Hindlimb muscle (tissue), 1 donor: Measurements from ENCODE around the gene ETV7. TPM values are rescaled to one million over a fixed set of nuclear protein-coding genes. Genes with fewer than 3 reads are reported as not detected.
"Not testable (repeated sequence)": the region's sequence is repeated elsewhere in the genome, so short reads cannot be mapped to it uniquely, and the experiment has no call there.

Experiments used
- DNase-seq: peaks from one replicate; pipeline ENCODE4 v3.0.0-alpha.2; 2013
- polyA plus RNA-seq: library from polyadenylated mRNA; unstranded; fragments of 120-200 nt; gene quantifications from one replicate; pipeline ENCODE4 v1.2.1, GENCODE V29; 2013; ENCODE audit not compliant: insufficient read length

ETV7 gene
- polyA plus RNA-seq, result not detected

DNA sequence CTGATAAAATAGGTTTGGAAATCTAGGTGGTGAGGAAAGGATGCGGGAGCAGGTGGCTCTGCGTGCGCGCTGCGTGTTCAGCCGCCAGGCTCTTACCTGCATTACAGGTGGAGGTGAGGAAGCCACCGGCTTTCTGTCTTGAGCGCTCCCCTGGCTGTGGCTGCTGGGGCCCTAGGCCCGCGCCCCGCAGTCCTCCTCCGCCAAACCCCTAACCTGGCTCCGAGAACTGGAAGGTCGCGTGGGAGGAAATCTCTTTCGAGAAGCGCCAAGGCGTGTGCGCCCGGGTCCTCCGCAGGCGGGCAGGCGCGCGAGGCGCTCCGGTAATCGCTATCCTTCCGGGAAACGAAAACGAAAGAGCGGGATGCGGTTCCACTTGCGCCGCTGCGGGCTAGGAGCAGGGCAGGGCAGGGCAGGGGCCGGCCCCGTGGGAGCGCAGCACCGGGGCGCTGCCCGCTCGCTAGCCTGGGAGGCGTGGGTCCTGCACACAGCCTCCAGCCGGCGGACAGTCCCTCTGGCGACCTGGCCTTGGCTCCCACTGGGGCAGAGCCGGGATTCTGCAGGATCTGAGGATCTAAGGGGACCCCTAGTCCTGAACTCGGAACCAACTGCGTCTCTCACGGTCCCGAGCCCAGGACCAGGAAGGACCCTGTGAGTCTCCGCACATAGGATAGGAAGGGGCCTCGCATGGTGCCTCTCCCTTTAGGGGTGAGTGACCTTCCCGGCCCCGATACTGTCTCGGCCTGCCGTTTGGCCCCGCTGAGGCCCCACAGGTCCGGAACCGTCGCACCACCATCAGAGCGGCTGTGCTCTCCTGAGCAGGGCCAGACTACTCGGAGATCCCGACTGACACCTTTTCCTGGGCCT lies at the start of gene ETV7:
Gene ETV7 (minus strand): TSS at position 230 of the 864 bp plus-strand sequence. CDS start 128 bp downstream, at position 102.
- DNase-seq, result no peak

DNA sequence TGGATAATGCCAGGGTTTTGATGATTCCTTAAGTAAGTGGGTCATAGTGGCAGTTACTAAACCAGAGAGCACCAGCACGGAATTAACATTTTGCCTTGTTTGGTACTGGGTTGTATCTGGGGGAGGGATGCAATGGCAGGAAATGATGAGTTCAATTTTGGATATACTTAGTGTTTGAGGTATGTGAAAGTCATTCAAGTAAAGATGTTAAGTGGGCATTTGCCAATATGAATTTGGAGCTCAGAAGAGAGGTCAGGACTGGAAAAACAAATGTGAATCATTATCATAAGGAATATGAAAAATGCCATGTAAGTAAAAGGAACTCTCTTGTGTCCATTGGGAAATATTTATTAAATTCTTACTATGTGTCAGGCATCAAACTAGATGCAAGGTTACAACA lies 49.0 kb upstream of the ETV7 start:
- no peak for DNase-seq

DNA sequence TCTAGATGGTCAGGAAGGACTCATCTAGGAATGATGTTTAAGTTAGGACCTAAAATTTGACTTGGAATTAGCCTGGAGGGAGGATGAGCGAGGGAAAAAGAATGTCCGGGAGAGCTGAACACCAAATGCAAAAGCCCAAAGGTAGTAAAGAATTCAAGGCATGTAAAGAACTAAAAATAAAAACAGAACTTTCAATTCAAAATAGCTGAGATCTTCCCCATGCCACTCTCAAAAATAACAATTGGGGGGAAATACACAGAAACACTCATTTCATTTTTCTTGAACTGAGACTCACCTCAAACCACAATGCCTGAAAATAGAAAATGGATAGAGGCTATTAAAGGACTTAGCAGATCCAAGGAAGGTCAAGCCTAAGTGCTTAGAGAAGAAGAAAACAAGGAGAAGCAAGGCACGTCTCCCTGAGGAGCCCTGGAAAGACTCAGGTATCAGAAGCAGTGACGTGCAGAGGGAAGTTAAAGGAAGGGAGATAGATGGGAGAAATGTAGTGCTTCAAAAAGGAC lies 44.7 kb upstream of the ETV7 start:
- DNase-seq, result no peak

DNA sequence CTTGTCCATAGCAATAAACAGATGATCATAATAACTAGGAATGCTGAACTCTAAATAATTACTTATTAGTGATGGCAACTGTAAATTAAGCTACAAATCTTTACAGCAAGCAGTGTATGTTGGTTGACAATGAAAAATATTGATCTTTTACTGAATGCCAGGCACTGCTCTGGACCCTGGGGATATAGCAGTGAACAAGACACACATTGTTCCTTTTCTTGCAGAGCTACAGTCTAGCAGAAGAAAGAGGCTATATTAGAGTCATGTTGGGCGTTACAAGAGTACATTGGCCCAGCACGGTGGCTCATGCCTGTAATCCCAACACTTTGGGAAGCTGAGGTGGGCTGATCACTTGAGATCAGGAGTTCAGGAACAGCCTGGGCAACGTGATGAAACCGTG lies 43.7 kb upstream of the ETV7 start:
- DNase-seq, result no peak

DNA sequence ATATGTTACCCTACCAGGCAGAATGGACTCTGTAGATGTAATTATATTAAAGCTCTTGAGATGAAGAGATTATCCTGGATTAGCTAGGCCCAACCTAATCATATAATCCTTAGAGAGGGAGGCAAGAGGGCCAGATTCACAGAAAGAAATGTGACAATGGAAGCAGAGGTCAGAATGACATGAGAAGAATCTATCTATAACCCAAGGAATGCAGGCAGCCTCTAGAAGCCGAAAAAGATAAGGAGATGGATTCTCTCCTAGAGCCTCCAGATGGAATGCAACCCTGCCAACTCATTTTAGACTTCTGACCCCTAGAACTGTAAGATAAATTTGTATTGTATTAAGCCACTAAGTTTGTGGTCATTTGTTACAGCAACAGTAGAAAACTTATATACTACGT lies 42.9 kb upstream of the ETV7 start:
- no peak for DNase-seq

DNA sequence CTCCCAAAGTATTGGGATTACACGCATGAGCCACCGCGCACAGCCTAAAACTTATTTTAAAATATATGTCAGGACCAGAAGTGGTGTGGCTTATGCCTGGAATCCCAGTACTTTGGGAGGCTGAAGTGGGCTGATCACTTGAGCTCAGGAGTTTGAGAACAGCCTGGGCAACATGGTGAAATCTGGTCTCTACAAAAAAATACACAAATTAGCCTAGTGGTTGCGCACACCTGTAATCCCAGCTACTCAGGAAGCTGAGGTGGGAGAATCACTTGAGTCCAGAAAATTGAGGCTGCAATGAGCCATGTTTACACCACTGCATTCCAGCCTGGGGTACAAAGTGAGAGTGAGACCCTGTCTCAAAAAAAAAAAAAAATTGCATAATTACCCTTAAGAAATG lies 41.4 kb upstream of the ETV7 start:
- DNase-seq, result no peak

DNA sequence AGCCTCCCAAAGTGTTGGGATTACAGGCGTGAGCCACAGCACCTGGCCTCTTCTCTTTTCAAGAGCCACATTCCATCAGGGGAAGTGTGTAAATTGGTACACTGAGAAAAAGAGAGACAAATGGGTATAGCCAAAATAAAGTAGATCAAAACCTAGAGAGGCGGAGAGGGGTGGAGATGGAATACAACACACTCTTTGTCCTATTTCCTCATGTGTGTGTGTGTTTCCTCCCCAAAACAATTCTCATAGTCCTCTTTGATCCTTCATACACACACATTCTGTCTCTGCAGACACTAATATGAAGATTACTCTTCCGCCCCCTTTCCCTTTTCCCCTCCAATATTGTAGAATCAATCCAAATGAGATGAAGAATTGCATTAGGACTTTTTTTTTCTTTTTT lies 39.2 kb upstream of the ETV7 start:
- no peak for DNase-seq

DNA sequence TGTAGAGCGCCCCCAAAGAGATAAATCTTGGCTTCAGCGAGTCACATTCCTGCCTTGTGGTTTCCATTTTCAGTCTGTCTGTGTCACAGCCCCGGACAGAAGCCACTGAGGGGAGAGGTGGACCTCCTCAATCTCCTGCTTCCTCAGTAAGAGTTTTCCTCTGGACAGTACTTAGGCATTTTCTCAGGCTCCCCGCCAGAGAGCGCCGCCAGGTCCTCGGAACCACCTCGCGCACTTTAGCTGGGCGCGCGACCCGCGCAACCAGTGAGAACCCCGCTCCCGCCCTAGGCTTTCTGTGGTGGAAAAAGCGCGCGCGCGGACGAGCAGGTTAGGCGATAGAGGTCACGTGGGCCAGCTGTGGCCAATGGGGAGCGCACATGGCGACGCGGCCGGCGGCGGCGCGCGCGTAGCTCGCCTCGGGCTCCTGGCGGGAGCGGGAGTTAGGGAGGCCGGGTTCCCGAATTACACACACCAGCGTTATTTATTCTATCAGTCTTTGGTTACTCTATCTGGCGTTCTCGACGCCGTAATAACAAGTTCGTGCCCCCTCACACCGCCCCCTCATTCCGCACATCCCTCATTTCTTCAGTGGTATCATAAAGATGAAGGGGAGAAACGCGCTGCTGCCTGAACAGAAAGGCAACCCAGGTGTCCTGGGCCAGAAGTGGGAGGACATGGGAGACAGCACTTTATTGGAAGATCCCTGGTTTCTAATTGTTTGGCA lies 35.8 kb upstream of the ETV7 start:
- peak; percentile 99 for DNase-seq

DNA sequence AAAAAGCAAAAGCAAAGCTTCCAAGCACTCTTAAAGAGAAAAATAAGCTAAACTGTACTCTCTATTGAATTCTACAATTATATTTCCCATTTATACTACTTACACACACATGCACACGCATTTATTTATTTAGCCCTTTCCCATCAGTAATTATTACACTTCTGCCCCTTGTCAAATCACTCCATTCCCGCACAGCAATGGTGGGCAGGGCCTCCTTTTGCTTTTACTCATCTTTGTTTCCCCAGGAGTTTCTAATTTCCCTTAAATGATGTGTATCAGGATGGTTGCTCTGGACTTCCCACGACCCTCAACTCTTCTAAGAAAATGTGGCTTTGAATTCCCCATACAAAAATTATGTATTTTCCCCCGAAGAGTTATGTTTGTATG lies 35.2 kb upstream of the ETV7 start:
- DNase-seq, result no peak

DNA sequence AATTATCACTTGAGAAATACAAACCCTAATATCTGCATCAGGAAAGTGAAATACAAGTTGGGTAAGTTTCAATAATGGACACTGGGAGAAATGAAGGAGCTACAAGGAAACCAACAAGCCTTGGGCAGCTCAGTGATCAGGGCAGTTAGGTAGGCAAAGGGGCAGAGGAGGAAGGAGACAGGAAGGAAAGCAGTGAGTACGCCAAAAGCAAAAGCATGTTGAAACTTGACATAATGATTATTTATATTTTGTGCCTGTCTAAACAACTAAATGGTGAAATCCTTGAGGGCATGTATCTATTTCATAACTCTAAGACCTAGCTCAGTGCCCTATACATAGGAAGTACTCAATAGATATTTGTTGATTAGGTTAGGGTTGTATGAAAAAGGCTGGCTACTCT lies 31.8 kb upstream of the ETV7 start:
- DNase-seq, result no peak

DNA sequence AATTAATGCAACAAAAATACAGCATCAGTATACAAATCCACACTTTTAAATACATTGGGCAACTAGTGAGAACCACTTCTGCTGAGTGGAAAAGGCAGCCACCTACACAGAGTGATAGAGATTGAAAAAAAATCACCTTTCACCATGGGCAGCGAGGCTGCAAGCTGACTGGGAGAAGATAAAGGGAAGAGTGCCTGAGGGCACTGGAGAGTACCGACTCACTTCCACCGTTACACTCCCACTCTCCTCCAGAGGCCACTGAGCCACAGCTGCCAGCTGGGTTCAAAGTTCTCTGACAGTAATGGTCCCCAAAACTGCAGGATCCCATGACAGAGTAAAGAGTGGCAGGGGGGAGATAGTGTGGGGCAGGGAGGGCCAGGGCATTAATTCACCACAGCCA lies 31.1 kb upstream of the ETV7 start:
- no peak for DNase-seq

DNA sequence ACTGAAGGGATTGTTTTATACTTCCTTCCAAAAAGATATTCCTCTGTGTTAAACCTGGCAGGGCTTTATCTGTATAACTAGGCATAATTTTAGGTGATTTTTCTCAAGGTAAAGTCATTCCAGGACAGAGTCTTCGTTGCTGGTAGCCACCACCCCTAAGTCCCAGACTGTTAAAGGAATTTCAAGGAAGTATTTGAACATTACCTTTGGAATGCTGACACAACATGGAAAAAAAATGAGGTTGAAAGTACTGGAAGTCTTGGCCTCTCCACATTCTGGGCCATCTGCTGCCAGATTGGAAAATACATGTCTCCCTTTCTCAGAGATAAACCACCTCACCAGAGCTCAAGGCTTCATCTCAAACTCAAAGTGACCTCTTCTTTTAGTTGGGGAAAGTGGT lies 27.0 kb upstream of the ETV7 start:
- no peak for DNase-seq

DNA sequence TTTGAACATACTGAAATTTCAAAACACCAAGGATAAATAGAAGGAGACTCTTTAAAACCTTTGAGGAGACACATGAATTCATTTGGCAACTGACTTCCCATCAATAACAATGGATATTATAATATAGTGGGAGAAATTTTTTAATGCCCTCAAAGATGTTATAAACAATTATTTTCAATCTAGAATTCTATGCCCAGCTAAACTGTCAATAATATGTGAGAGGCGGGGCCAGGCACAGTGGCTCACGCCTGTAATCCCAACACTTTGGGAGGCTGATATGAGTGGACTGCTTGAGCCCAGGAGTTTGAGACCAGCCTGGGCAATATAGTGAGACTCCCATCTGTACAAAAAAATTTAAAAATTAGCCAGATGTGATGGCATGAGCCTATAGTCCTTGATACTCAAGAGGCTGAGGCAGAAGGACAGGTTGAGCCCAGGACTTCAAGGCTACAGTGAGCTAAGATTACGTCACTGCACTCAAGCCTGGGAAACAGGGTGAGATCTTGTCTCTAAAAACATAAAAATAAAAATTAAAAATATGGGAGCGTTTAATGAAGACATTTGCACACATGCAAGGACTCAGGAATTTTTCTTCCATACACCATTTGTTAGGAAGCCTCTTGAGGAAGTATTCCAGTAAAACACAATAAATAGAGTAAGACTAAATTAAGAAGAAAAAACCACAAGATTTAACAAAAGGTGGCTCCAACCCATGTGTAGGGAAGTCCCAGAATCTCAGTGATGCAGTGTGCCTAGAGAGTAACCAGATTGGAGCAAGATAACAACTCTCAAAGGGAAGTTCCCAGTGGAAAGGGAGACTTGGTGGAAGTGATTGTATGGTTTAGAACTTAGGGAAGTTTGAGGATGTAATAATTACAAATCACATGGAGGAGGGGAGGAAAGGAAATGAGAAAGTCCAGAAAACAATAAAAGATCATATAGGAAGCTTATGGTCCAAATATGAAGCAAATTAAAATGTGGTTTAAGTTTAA lies 26.3 kb upstream of the ETV7 start:
- DNase-seq, result no peak

DNA sequence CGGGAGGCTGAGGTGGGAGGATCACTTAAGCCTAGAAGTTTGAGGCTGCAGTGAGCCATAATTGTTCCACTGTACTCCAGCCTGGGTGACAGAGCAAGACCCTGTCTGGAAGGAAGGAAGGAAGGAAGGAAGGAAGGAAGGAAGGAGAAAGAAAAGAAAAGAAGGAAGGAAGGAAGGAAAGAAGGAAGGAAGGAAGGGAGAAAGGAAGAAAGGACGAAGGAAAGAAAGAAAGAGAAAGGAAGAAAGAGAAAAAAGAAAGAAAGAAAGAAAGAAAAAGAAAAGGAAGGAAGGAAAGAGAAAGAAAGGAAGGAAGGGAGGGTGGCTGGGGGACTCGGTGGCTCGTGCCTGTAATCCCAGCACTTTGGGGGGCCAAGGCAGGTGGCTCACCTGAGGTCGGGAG lies 22.2 kb upstream of the ETV7 start:
- not testable (repeated sequence) for DNase-seq

DNA sequence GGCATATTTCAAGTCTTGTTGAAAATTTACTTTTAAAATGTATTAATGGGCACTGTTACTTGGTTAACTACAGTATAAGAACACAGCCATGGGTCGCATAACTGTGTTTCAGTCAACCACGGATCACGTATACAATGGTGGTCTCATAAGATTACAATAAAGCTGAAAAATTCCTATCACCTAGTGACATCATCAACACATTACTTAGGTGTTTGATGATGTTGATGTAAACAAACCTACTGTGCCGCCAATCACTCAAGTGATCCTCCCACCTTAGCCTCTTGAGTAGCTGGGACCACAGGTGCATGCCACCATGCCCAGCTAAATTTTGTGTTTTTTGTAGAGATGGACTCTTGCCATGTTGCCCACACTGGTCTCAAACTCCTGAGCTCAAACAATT lies 16.7 kb upstream of the ETV7 start:
- DNase-seq, result no peak

DNA sequence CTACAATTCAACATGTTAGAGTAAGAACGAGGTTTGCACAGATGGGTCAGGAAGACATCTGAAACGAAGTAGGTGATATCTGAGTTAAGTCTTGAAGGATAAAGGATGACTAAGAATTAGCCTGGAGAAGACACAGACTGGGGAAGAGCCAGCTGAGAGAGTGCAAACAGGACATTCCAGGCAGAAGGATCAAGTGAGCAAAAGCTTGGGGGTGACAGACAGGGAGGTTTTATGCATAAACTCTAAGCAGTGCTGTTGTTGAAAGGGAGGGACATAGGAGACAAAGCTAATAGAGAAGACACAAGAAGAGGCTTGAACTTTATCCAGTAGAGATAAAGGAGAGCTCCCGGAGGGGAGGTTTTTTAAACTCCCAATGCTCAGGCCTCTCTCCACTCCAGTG lies 15.0 kb upstream of the ETV7 start:
- no peak for DNase-seq

DNA sequence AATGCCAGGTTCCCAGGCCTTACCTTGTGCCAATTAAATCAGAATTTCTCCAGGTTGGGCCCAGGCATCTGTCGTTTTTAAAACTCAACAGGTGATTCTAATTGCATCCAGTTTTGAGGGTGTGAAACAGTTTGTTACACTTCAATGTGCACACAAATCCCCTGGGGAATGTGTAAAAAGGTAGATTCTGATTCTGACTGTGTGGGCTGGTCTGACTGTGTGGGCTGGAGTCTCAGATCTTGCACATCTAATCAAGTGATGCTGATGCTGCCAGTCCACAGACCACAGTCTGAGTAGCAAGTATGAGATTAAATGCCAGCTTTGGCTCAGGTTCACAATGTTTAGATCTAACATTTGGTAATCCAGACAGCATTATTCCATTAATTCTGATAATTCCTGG lies 12.5 kb upstream of the ETV7 start:
- no peak for DNase-seq

DNA sequence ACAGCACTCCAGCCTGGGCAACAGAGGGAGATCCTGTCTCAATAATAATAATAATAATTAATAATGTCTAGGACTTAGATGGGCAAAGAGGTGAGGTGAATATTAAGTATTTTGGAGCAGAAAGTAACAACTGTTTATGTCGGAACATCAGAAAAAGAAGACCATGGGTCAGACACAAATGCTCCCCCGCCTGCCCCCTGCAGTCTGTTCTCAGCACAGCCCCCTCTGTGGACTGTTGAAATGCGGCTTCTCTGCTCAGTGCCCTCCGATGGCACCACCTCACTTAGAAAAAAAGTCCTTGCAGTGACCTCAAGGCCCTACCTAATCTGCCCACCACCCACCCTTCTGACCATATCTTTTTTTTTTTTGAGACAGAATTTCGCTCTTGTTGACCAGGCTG lies 5.2 kb upstream of the ETV7 start:
- DNase-seq, result no peak

DNA sequence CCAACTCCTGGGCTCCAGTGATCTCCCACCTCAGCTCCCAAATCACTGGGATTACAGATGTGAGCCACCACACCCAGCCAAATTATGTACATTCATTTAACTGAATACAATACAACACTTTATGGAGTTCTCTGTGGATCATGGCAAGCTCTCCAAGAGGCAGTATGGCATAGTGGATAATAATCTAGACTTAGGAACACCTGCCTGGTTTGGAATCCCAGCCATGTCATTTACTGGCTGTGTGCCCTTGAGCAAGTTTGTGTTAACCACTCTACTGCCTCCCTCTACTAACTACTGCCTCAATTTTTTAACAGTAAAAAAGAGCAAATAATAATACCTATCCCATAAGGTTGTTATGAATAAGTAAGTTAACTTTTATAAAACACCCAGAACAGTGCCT lies 1.9 kb upstream of the ETV7 start:
- no peak for DNase-seq

DNA sequence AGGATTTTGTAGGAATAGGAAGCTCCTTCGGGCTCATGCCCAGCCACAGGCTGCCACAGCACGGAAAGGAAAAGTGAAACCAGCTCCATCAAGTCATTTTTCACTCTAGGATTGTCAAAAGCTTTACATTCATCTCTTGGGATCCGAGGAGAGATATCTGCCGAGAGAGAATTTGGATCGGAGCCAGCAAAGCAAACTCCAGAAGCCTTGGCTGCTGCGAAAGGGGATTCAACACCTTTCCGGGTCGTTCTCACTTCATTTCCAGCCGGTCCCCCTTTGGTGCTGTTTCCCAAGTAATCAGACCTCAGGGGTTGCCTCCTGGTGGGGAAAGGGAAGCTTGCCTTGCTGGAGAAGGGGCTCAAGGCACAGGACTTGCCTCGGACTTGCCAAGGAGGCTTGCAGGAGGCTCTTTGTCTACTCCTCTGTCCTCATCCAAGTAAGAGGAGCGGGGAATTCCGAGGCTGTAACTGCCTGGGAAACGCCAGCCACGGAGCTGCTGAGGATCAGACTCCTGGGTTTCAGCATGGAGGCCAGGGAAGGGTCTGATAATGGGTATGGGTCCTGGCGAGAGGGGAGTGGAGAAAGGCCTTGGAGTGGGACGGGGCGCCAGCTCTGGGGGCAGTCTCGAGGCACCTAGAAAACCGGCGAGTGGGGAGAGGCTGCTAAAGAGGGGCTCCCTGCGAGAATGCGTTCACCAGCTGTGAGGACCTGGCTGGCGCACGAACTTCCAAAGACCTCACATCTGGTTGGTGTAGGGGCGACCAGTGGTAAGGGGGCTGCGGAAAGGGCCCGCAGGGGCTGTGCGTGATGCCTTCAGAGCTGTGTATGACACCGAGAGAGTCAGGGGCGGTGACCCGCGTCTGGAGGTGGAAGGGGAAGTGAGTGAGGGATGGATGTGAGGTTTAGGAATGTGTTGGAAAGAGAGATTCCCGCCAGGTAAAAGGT lies 702 bp downstream of the ETV7 start:
- DNase-seq, result peak; percentile 47

DNA sequence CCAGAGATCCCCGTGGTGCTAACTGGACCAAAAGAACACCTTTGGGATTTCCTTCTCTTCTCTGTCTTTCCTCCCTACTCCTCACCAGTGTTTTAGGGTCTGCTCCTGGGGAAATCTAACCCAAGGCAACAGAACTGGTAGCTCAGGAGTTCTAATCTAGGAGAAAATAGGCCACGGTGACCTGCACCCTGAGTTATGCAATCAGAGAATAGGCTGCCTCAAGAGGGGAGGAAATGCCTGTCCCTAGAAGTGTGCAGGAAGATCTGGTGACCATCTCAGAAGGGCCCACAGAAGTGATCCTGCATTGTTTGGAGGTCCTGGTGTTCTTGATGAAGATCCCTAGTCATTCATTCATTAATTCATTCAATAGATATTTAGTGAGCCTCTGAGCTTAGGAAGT lies 3.4 kb downstream of the ETV7 start:
- no peak for DNase-seq
